Endothelial cell of umbilical vein (primary cell): ENCODE data around the gene CHST11. TPM values are rescaled to one million over a fixed set of nuclear protein-coding genes. Genes with fewer than 3 reads are reported as not detected.

ENCODE experiments used
- BruUV-seq: library from RNA; stranded (reverse); fragments of 400-500 nt; replicated peaks from 2 replicates; lab custom pipeline; 2021; lab: Mats Ljungman, UMichigan
- CTCF ChIA-PET: fragments of 300-600, 350-600 bp; sonication (Branson Sonifier 250); formaldehyde crosslinking; loops from one replicate; lab custom pipeline; 2021; ENCODE audit warnings: antibody characterized with exemption, inconsistent platforms; lab: Charles Lee
- POLR2A ChIA-PET: fragments of 300-600, 350-600 bp; sonication (Branson Sonifier 250); formaldehyde crosslinking; loops from one replicate; lab custom pipeline; 2021; ENCODE audit warnings: antibody characterized with exemption, inconsistent platforms; lab: Charles Lee
- DNase-seq: peaks from one replicate; pipeline ENCODE4 v3.0.0-alpha.2; 2011; ENCODE audit warnings: low read depth, low spot score
- FAIRE-seq: peaks from 2 replicates; lab custom pipeline; 2011; peaks lifted over from hg19 to GRCh38; lab: Jason Lieb, UNC
- H2AFZ ChIP-seq: 2 replicates; pipeline ENCODE4 v1.6.0; 2012; ENCODE audit warnings: low read depth, low read length, control low read depth, inconsistent platforms
- H3K27ac ChIP-seq: 2 replicates; pipeline ENCODE4 v1.5.1; 2011; ENCODE audit warnings: low read depth, mild to moderate bottlenecking, control low read depth, low read length, moderate library complexity; ENCODE audit not compliant: insufficient read depth
- H3K27me3 ChIP-seq, 2 experiments: 2 replicates each; pipeline versions ENCODE4 v1.6.0 to v1.6.1; 2011; ENCODE audit warnings: low read length in 2 of 2, mixed read lengths in 1 of 2; ENCODE audit not compliant: control insufficient read depth in 2 of 2, insufficient read depth in 2 of 2
- H3K36me3 ChIP-seq, 2 experiments: 2 replicates in 1 of 2; 3 replicates in 1 of 2; pipeline ENCODE4 v1.5.1; 2011; ENCODE audit warnings: low read length in 2 of 2, mild to moderate bottlenecking in 1 of 2, moderate library complexity in 1 of 2; ENCODE audit not compliant: control insufficient read depth in 2 of 2, insufficient read depth in 2 of 2; ENCODE audit errors: extremely low read depth in 1 of 2
- H3K4me1 ChIP-seq: 3 replicates; pipeline ENCODE4 v1.5.1; 2011; ENCODE audit warnings: mild to moderate bottlenecking, low read length; ENCODE audit not compliant: control insufficient read depth, insufficient read depth; ENCODE audit errors: extremely low read depth
- H3K4me2 ChIP-seq: 2 replicates; pipeline ENCODE4 v1.6.1; 2011; ENCODE audit warnings: low read length, control low read depth, mixed read lengths; ENCODE audit not compliant: insufficient read depth
- H3K4me3 ChIP-seq, 3 experiments: fragments of 200-600 bp in 1 of 3; sonication (generic), shearing (Covaris generic) in 1 of 3; replicated peaks in 1 of 3; 2 replicates each; pipeline ENCODE4 v1.5.1; 2011 to 2016; ENCODE audit warnings: control low read depth in 3 of 3, low read length in 3 of 3, mild to moderate bottlenecking in 2 of 3, inconsistent platforms in 1 of 3, low read depth in 1 of 3, moderate library complexity in 1 of 3; ENCODE audit not compliant: insufficient read depth in 1 of 3
- H3K79me2 ChIP-seq: 2 replicates; pipeline ENCODE4 v1.6.0; 2012; ENCODE audit warnings: low read length, inconsistent platforms; ENCODE audit not compliant: control insufficient read depth, insufficient read depth
- H3K9ac ChIP-seq: replicated peaks from 2 replicates; pipeline ENCODE3; 2011; ENCODE audit warnings: low read length, control low read depth; ENCODE audit not compliant: insufficient read depth; ENCODE audit errors: extremely low read depth
- H3K9me1 ChIP-seq: replicated peaks from 3 replicates; pipeline ENCODE4 v1.6.0; 2011; ENCODE audit warnings: mild to moderate bottlenecking, low read length; ENCODE audit not compliant: control insufficient read depth, insufficient read depth; ENCODE audit errors: extremely low read depth
- H3K9me3 ChIP-seq: replicated peaks from 2 replicates; pipeline ENCODE4 v1.5.1; 2012; ENCODE audit warnings: low read length, inconsistent platforms; ENCODE audit not compliant: control insufficient read depth, insufficient read depth
- H4K20me1 ChIP-seq: replicated peaks from 2 replicates; pipeline ENCODE3; 2011; ENCODE audit warnings: mild to moderate bottlenecking, low read length; ENCODE audit not compliant: control insufficient read depth, insufficient read depth; ENCODE audit errors: extremely low read depth
- GATA2 ChIP-seq: IDR thresholded peaks from 2 replicates; pipeline ENCODE4 v1.7.0; 2011; ENCODE audit warnings: low read depth, mild to moderate bottlenecking, moderate library complexity, mixed read lengths, low read length; ENCODE audit not compliant: insufficient read length, insufficient read depth
- POLR2AphosphoS5 ChIP-seq: IDR thresholded peaks from 2 replicates; pipeline ENCODE4 v1.6.1; 2012; ENCODE audit warnings: low read depth, mild to moderate bottlenecking, control low read depth, low read length, moderate library complexity; ENCODE audit not compliant: insufficient read depth
- dilution Hi-C: fragments of 300-500 bp; cut with MboI; formaldehyde crosslinking; loops from one replicate; pipeline ENCODE4 v1.15.0; 2019; ENCODE audit warnings: low sequenced_read_pairs; ENCODE audit not compliant: extremely low pct_ligation_motif_present
- intact Hi-C: fragments of 100-400 bp; cut with micrococcal nuclease; formaldehyde crosslinking; loops from one replicate; pipeline ENCODE4 v1.10.0; 2022
- polyA plus RNA-seq, 4 experiments: library from polyadenylated mRNA; depleted of rRNA in 3 of 4; stranded (reverse) in 3 of 4; unstranded in 1 of 4; fragments of >200 nt; gene quantifications; 2 replicates each; pipeline versions ENCODE4 v1.2.1 to v1.2.3, GENCODE V29; 2011 to 2012; ENCODE audit warnings: missing spikeins in 1 of 4
- total RNA-seq: library from RNA; stranded (reverse); gene quantifications from 2 replicates; pipeline ENCODE4 v1.2.3, GENCODE V29; 2021

Gene CHST11
- total and polyA plus RNA-seq, 2 donors (not counting 3 experiments of a cell fraction or from before 2014, with no cell fraction given) = 19.7 to 20.9 TPM

DNA sequence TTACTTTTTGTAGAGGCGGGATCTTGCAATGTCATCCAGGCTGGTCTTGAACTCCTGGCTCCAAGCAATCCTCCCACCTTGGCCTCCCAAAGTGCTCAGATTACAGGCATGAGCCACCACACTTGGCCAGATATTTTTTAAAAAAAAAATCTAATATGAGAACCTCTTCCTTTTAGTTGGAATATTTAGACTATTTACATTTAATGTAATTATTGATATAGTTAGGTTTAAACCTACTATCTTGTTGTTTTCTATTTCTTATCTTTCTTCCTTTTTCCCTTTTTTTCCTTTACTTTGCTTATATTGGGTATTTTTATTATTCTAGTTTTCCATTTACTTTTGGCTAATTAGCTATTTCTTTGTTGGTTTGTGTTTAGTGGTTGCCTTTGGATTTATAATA lies 315.6 kb downstream of the CHST11 start:
- dilution Hi-C loops (no loop called here), intact Hi-C loops (no loop called here)
- Histone ChIP-seq H3K36me3 (no peaks in the 10 kb centered on the region), H2AFZ (no peak overlapping the region), H3K9me3 (no peaks in the 10 kb centered on the region), H4K20me1 (no peaks in the 10 kb centered on the region), H3K27me3 (peaks cover 2% of the 10 kb centered on the region in 2 experiments), H3K9me1 (no peaks in the 10 kb centered on the region), H3K4me2 (no peak overlapping the region), H3K4me3 (no peak overlapping the region), H3K27ac (no peak overlapping the region), H3K9ac (no peak overlapping the region), H3K79me2 (no peaks in the 10 kb centered on the region), H3K4me1 (no peaks in the 10 kb centered on the region)
- POLR2A ChIA-PET = no interaction called here
- TF ChIP-seq POLR2AphosphoS5 (no peak), GATA2 (no peak)
- CTCF ChIA-PET = no interaction called here
- no peak for FAIRE-seq
- no TSS peak for BruUV-seq
- DNase-seq = no peak

DNA sequence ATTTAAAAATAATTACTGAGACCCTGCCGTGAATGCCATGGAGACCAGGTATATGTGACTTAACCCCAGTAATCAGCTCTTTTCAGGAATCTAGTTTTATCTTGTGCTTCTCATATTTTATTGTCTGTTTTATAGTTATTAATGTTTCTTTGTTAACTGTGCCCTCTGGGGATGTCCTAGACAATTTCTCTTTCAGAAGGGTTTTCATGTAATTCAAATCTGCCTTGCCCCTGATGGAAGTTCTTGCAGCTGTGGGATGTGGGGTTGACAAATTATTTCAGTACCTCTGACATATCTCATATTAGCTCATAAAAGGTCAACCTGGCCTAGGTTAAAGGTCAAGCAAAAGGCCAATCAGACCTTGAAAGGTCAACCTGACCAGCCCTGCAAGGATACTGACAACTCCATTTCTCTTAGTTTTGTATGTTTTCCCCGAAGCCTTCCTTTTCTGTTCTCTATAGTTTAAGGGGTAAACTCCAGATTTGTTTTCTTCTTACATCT lies 319.0 kb downstream of the CHST11 start:
- no peaks in the 10 kb centered on the region for H3K36me3 ChIP-seq
- POLR2A ChIA-PET = no interaction called here
- intact Hi-C loops = no loop called here
- no peak overlapping the region for H3K9ac ChIP-seq
- no peaks in the 10 kb centered on the region for H3K9me3 ChIP-seq
- no peaks in the 10 kb centered on the region for H3K4me1 ChIP-seq
- dilution Hi-C loops = no loop called here
- CTCF ChIA-PET = interaction anchor here (0.7 to 2.8 kb wide), 3 partner anchors 9 to 394 kb away, joined by 3 to 10 read pairs (median 3); no protein-coding TSS in a partner anchor
- H3K27me3 ChIP-seq = peaks cover 6% of the 10 kb centered on the region in 2 experiments
- H3K79me2 ChIP-seq = no peaks in the 10 kb centered on the region
- H4K20me1 ChIP-seq = no peaks in the 10 kb centered on the region
- no peak overlapping the region for H3K4me3 ChIP-seq
- no peak overlapping the region for H3K27ac ChIP-seq
- H3K4me2 ChIP-seq = no peak overlapping the region
- no peak for DNase-seq
- H3K9me1 ChIP-seq = no peaks in the 10 kb centered on the region
- no TSS peak for BruUV-seq
- no peak for FAIRE-seq
- TF ChIP-seq GATA2 = no peak
- TF ChIP-seq POLR2AphosphoS5 = no peak
- H2AFZ ChIP-seq = no peak overlapping the region
